NCI-H446 (cell line): Measurements from ENCODE around the gene SCGB1C2.

Source experiments
- DNase-seq, 2 experiments: peaks; one replicate each; lab custom pipeline; 2025; lab: John Stamatoyannopoulos, UW

SCGB1C2 gene

GRCh38 chr17:172401-172800 is 35.0 kb downstream of the SCGB1C2 start:
- DNase-seq, result no peak

GRCh38 chr17:173166-173911 is 36.0 kb downstream of the SCGB1C2 start:
- no peak for DNase-seq

- DNase-seq, result no peak
These were observed 39.8 kb downstream of the SCGB1C2 start for GRCh38 chr17:177155-177554.

GRCh38 chr17:177762-178161 is 40.4 kb downstream of the SCGB1C2 start:
- DNase-seq, result no peak

GRCh38 chr17:178292-179065 is 41.1 kb downstream of the SCGB1C2 start:
- DNase-seq, result no peak

- no peak for DNase-seq
These were observed 41.7 kb downstream of the SCGB1C2 start for GRCh38 chr17:179066-179432.

GRCh38 chr17:179781-180380 is 42.5 kb downstream of the SCGB1C2 start:
- DNase-seq, result no peak

GRCh38 chr17:180381-181244 is 43.2 kb downstream of the SCGB1C2 start:
- no peak for DNase-seq

GRCh38 chr17:181245-182049 is 44.1 kb downstream of the SCGB1C2 start, which contains the start of gene DOC2B:
TSS of gene DOC2B (minus strand) at chr17:181650. CDS start at chr17:181479, 171 bp downstream.
- no peak for DNase-seq

GRCh38 chr17:182050-182751 is 44.8 kb downstream of the SCGB1C2 start:
- no peak for DNase-seq

- DNase-seq, result no peak
These were observed 45.7 kb downstream of the SCGB1C2 start for GRCh38 chr17:183021-183420.

- no peak for DNase-seq
These were observed 48.2 kb downstream of the SCGB1C2 start for GRCh38 chr17:185445-186138.

GRCh38 chr17:187130-187529 is 49.8 kb downstream of the SCGB1C2 start:
- DNase-seq, result no peak
